GM23248 (cell line): Measurements from ENCODE around the gene ZMIZ1.

Experiments
- EZH2 ChIP-seq: fragments of 200-600 bp; sonication (generic); IDR thresholded peaks from 2 replicates; pipeline ENCODE4 v1.6.1; 2018; ENCODE audit warnings: antibody characterized with exemption, mild to moderate bottlenecking; ENCODE audit not compliant: insufficient read depth, poor library complexity, severe bottlenecking
- EZH2phosphoT487 ChIP-seq: fragments of 200-600 bp; sonication (generic); IDR thresholded peaks from 2 replicates; pipeline ENCODE4 v1.6.1; 2018; ENCODE audit warnings: antibody characterized with exemption, moderate library complexity, mild to moderate bottlenecking, low read depth; ENCODE audit not compliant: insufficient read depth

GRCh38 chr10:79207096-79207357, 138.3 kb downstream of the ZMIZ1 start:
- no peak for TF ChIP-seq EZH2phosphoT487
- no peak for TF ChIP-seq EZH2
